PC-9 (cell line): Measurements from ENCODE around the gene SLC18B1. TPM values are rescaled to one million over a fixed set of nuclear protein-coding genes. Genes with fewer than 3 reads are reported as not detected.

Experiments
- BruUV-seq: library from RNA; stranded (reverse); fragments of 400-500 nt; replicated peaks from 2 replicates; lab custom pipeline; 2021; lab: Mats Ljungman, UMichigan
- CTCF ChIA-PET: fragments of 300-600 bp; sonication (Branson Sonifier 250); formaldehyde crosslinking; loops from one replicate; lab custom pipeline; 2022; ENCODE audit warnings: antibody characterized with exemption; lab: Charles Lee
- POLR2A ChIA-PET: fragments of 300-600 bp; sonication (Branson Sonifier 250); formaldehyde crosslinking; loops from one replicate; lab custom pipeline; 2022; ENCODE audit warnings: antibody characterized with exemption; ENCODE audit not compliant: unreplicated experiment; lab: Charles Lee
- DNase-seq, 2 experiments: peaks; one replicate each; pipeline versions ENCODE4 v3.0.0 to v3.0.0-alpha.2; 2015 to 2022; ENCODE audit warnings: mixed read lengths in 1 of 2
- H2AFZ ChIP-seq: fragments of 200-600 bp; sonication (generic); 2 replicates; pipeline ENCODE4 v1.8.1; 2017; ENCODE audit warnings: antibody characterized with exemption
- H3F3A ChIP-seq: fragments of 200-600 bp; sonication (generic); 2 replicates; pipeline ENCODE4 v1.8.1; 2017; ENCODE audit warnings: antibody characterized with exemption, mild to moderate bottlenecking, low read depth; ENCODE audit not compliant: insufficient read depth
- H3K27ac ChIP-seq: fragments of 200-600 bp; sonication (generic); 2 replicates; pipeline ENCODE4 v1.6.1; 2016; ENCODE audit warnings: mixed run types
- H3K27me3 ChIP-seq: fragments of 200-600 bp; sonication (generic); 2 replicates; pipeline ENCODE4 v1.6.1; 2016; ENCODE audit warnings: low read depth, mixed run types; ENCODE audit not compliant: insufficient read depth
- H3K36me3 ChIP-seq: fragments of 200-600 bp; sonication (generic); 2 replicates; pipeline ENCODE4 v1.6.1; 2016; ENCODE audit warnings: low read depth, mixed run types
- H3K4me1 ChIP-seq: fragments of 200-600 bp; sonication (generic); replicated peaks from 2 replicates; pipeline ENCODE4 v1.6.1; 2016; ENCODE audit warnings: mixed run types; ENCODE audit not compliant: insufficient read depth
- H3K4me2 ChIP-seq: fragments of 200-600 bp; sonication (generic); 2 replicates; pipeline ENCODE4 v1.6.1; 2017; ENCODE audit warnings: mixed run types
- H3K4me3 ChIP-seq: fragments of 200-600 bp; sonication (generic); 2 replicates; pipeline ENCODE4 v1.6.1; 2016; ENCODE audit warnings: mixed run types
- H3K79me2 ChIP-seq: fragments of 200-600 bp; sonication (generic); 2 replicates; pipeline ENCODE4 v1.6.1; 2017; ENCODE audit warnings: low read depth, mixed run types
- H3K9me2 ChIP-seq: fragments of 200-600 bp; sonication (generic); 2 replicates; pipeline ENCODE4 v1.8.1; 2017; ENCODE audit warnings: mild to moderate bottlenecking; ENCODE audit not compliant: insufficient read depth
- H3K9me3 ChIP-seq: fragments of 200-600 bp; sonication (generic); 2 replicates; pipeline ENCODE4 v1.8.1; 2016; ENCODE audit warnings: low read depth; ENCODE audit not compliant: insufficient read depth
- H4K20me1 ChIP-seq: fragments of 200-600 bp; sonication (generic); 2 replicates; pipeline ENCODE4 v1.8.1; 2017; ENCODE audit not compliant: insufficient read depth
- EZH2 ChIP-seq: fragments of 200-600 bp; sonication (generic); IDR thresholded peaks from 2 replicates; pipeline ENCODE4 v1.8.0; 2017; ENCODE audit warnings: antibody characterized with exemption, low read depth
- intact Hi-C: fragments of 100-400 bp; cut with micrococcal nuclease; formaldehyde crosslinking; loops from one replicate; pipeline ENCODE4 v1.10.0; 2022; ENCODE audit not compliant: unreplicated experiment
- total RNA-seq: library from RNA; stranded (reverse); gene quantifications from 2 replicates; pipeline ENCODE4 v1.2.3, GENCODE V29; 2021
- TF ChIP-seq, protein P1 (sequence below): fragments of 200-600 bp; sonication (generic); conservative IDR thresholded peaks from 2 replicates; pipeline ENCODE4 v1.6.1; 2017; ENCODE audit warnings: mixed run types, antibody characterized with exemption, mild to moderate bottlenecking, moderate library complexity

Gene SLC18B1
- total RNA-seq, 1 experiment from 2014 or later: 18.0 TPM

DNA sequence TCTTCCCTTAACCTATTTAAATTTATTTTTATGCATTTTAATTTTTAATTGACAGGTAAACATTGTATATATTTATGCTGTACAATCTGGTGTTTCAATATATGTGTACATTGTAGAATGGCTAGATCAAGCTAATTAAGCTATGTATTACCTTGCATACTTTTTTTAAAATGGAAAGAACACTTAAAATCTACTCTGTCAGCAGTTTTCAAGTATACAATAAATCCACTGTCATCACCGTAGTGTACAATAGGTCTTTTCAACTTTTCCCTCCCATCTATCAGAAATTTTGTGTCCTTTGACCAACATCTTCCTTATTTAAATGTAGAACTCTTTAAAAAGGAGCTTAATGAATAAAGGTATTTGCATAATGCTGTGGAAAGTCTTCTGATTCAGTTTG lies 43.5 kb upstream of the SLC18B1 start:
- CTCF ChIA-PET: no interaction called here
- Histone ChIP-seq H4K20me1 (no peaks in the 10 kb centered on the region), H3K9me3 (no peaks in the 10 kb centered on the region), H3K79me2 (no peaks in the 10 kb centered on the region), H3K27ac (no peak overlapping the region), H3K27me3 (no peaks in the 10 kb centered on the region), H3K9me2 (no peaks in the 10 kb centered on the region), H3F3A (no peaks in the 10 kb centered on the region), H3K36me3 (no peaks in the 10 kb centered on the region), H3K4me1 (no peaks in the 10 kb centered on the region), H2AFZ (no peak overlapping the region), H3K4me2 (no peak overlapping the region), H3K4me3 (no peak overlapping the region)
- BruUV-seq: no TSS peak
- no peak for DNase-seq
- intact Hi-C loops: no loop called here
- POLR2A ChIA-PET: interaction anchor here (0.8 kb wide), 1 partner anchor 357 kb away, joined by 5 read pairs; no protein-coding TSS in a partner anchor
- TF ChIP-seq, protein P1, sequence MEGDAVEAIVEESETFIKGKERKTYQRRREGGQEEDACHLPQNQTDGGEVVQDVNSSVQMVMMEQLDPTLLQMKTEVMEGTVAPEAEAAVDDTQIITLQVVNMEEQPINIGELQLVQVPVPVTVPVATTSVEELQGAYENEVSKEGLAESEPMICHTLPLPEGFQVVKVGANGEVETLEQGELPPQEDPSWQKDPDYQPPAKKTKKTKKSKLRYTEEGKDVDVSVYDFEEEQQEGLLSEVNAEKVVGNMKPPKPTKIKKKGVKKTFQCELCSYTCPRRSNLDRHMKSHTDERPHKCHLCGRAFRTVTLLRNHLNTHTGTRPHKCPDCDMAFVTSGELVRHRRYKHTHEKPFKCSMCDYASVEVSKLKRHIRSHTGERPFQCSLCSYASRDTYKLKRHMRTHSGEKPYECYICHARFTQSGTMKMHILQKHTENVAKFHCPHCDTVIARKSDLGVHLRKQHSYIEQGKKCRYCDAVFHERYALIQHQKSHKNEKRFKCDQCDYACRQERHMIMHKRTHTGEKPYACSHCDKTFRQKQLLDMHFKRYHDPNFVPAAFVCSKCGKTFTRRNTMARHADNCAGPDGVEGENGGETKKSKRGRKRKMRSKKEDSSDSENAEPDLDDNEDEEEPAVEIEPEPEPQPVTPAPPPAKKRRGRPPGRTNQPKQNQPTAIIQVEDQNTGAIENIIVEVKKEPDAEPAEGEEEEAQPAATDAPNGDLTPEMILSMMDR: no peak
- no peak for TF ChIP-seq EZH2

DNA sequence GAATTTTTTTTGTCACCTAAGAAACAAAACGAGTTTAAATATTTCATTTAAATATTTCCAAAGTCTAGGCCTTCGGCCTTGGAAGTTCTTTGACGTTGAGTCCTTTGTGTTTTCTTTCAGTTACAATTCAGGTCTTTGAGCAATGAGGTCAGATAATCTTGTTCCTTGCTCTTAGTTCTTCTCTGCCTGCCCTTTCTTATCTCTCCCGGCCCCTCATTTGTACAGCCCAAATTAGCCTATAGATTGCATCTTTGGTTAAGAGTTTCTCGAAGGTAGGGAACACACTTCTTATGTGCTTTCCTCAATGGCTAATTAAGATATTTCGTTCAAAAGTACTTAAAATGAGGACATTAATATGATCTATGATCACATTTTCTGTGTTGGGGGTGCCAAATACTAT lies 34.5 kb upstream of the SLC18B1 start:
- DNase-seq: no peak
- H3K79me2 ChIP-seq: no peaks in the 10 kb centered on the region
- H3K4me1 ChIP-seq: no peaks in the 10 kb centered on the region
- no peak overlapping the region for H3K4me2 ChIP-seq
- no peaks in the 10 kb centered on the region for H3F3A ChIP-seq
- no peaks in the 10 kb centered on the region for H3K36me3 ChIP-seq
- H2AFZ ChIP-seq: no peak overlapping the region
- no peaks in the 10 kb centered on the region for H3K9me3 ChIP-seq
- no peaks in the 10 kb centered on the region for H3K27me3 ChIP-seq
- no peak overlapping the region for H3K27ac ChIP-seq
- TF ChIP-seq, protein P1: no peak
- TF ChIP-seq EZH2: no peak
- BruUV-seq: no TSS peak
- H3K9me2 ChIP-seq: no peaks in the 10 kb centered on the region
- CTCF ChIA-PET: no interaction called here
- no peaks in the 10 kb centered on the region for H4K20me1 ChIP-seq
- H3K4me3 ChIP-seq: no peak overlapping the region
- POLR2A ChIA-PET: no interaction called here
- intact Hi-C loops: loop anchor here (5.0 to 10.0 kb wide), 3 partner anchors 104 to 349 kb away; no protein-coding TSS in a partner anchor

DNA sequence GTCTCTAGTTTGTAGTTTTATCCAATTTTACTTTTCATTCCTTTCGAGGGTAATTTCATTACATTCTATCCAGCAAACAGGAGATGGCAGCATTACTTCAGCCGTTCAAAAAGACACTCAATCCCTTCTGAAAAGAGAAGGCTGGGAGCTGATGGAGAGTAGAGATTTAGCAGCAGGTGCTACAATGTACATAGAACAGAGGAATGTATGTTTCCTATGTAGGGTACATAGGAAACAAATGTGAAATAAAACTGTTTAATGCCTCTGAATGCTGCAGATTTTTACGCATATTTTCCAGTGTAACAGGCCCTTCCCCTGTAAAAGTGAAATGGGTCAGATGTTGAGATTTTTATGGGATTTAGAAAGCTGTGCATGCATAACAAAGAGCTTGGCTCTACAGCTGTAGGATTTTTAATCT lies 31.9 kb upstream of the SLC18B1 start:
- CTCF ChIA-PET: interaction anchor here (0.6 to 1.0 kb wide), 4 partner anchors 128 to 1090 kb away, joined by 3 to 4 read pairs (median 3); no protein-coding TSS in a partner anchor

More for the DNA sequence above, 31.9 kb upstream of the SLC18B1 start:
- no peaks in the 10 kb centered on the region for H4K20me1 ChIP-seq
- POLR2A ChIA-PET: no interaction called here
- no peak for TF ChIP-seq EZH2
- TF ChIP-seq, protein P1: peak; percentile 85
- no peak overlapping the region for H3K27ac ChIP-seq
- H3K27me3 ChIP-seq: no peaks in the 10 kb centered on the region
- intact Hi-C loops: loop anchor here (1.0 to 10.0 kb wide), 7 partner anchors 107 to 1086 kb away; no protein-coding TSS in a partner anchor
- no TSS peak for BruUV-seq
- no peaks in the 10 kb centered on the region for H3K79me2 ChIP-seq
- H3K9me3 ChIP-seq: no peaks in the 10 kb centered on the region
- no peak overlapping the region for H3K4me2 ChIP-seq
- no peaks in the 10 kb centered on the region for H3K36me3 ChIP-seq
- DNase-seq: no peak
- H3F3A ChIP-seq: no peaks in the 10 kb centered on the region
- H3K9me2 ChIP-seq: no peaks in the 10 kb centered on the region
- H3K4me1 ChIP-seq: no peaks in the 10 kb centered on the region
- H3K4me3 ChIP-seq: no peak overlapping the region
- H2AFZ ChIP-seq: no peak overlapping the region
